Measurements from ENCODE around the gene RIPK1. TPM values are rescaled to one million over a fixed set of nuclear protein-coding genes. Genes with fewer than 3 reads are reported as not detected.
"Not testable (repeated sequence)": the region's sequence is repeated elsewhere in the genome, so short reads cannot be mapped to it uniquely, and the experiment has no call there.

RIPK1 gene
- total RNA-seq, 1 donor, result 19.0 TPM

DNA sequence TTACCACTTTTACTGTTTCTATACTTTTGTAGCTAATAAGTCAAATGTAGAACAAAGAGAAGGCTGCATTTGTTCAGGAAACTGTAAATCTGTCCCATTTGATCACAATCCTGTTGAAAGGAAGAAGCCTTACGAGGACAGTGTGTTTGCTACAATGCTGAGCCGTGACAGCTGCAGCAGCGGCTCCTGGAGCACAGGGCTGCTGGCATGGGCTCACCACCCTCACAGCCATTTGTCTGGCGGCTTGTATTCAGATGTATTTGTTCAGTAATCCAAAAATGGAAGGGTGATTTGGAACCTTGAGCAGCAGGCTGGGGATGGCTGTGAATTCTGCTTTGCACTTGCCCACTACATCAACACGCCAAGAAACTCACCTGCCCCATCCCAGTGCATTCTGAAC is 83.4 kb downstream of the RIPK1 start:
- H3K27me3 ChIP-seq (ENCODE audit: insufficient read depth, low read length), result peaks cover under 1% of the 10 kb centered on the region
- peaks cover 3% of the 10 kb centered on the region for H3K4me1 ChIP-seq (ENCODE audit: insufficient read depth, low read length)
- no peaks in the 10 kb centered on the region for H3K9me3 ChIP-seq (ENCODE audit: low read depth, low read length)
- no peak overlapping the region for H3K4me3 ChIP-seq (ENCODE audit: low read length)

DNA sequence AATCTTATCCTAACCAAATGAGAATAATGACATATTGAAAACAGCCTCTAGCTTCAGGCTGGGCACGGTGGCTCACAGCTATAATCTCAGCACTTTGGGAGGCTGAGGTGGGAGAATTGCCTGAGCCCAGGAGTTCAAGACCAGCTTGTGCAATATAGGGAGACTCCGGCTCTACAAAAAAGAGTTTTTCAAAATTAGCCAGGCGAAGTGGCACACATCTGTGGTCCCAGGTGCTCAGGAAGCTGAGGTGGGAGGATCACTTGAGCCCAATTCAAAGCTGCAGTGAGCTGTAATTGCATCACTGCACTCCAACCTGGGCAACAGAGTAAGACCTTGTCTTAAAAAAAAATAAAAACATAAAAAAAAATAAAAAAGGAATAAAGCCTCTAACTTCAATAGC is 84.4 kb downstream of the RIPK1 start:
- H3K4me1 ChIP-seq (ENCODE audit: insufficient read depth, low read length), result peaks cover 8% of the 10 kb centered on the region
- H3K9me3 ChIP-seq (ENCODE audit: low read depth, low read length), result no peaks in the 10 kb centered on the region
- H3K4me3 ChIP-seq (ENCODE audit: low read length), result no peak overlapping the region

DNA sequence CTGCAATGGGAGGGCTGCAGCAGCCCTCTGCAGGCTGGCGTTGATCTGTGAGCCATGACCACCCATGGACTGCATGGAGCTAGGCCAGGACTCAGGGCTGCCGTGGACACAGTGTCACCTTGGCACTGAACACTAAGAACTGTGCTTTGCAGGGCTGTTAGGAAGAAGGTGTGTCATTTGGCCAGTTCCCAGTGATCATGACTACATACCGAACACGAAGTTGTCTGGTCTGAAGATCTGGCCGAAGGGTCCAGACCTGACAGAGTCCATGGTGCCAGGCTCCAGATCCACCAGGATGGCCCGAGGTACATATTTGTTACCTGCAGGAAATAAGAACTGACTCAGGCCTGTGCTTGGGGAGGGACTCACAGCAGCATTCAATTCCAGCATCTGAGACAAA is 87.1 kb downstream of the RIPK1 start:
- H3K9me3 ChIP-seq (ENCODE audit: low read depth, low read length); H3K4me3 ChIP-seq (ENCODE audit: low read length); H3K27me3 ChIP-seq (ENCODE audit: insufficient read depth, low read length): not testable (repeated sequence)
- peaks cover 15% of the 10 kb centered on the region for H3K4me1 ChIP-seq (ENCODE audit: insufficient read depth, low read length)

More for the DNA sequence above, 84.4 kb downstream of the RIPK1 start:
- peaks cover 3% of the 10 kb centered on the region for H3K27me3 ChIP-seq (ENCODE audit: insufficient read depth, low read length)

DNA sequence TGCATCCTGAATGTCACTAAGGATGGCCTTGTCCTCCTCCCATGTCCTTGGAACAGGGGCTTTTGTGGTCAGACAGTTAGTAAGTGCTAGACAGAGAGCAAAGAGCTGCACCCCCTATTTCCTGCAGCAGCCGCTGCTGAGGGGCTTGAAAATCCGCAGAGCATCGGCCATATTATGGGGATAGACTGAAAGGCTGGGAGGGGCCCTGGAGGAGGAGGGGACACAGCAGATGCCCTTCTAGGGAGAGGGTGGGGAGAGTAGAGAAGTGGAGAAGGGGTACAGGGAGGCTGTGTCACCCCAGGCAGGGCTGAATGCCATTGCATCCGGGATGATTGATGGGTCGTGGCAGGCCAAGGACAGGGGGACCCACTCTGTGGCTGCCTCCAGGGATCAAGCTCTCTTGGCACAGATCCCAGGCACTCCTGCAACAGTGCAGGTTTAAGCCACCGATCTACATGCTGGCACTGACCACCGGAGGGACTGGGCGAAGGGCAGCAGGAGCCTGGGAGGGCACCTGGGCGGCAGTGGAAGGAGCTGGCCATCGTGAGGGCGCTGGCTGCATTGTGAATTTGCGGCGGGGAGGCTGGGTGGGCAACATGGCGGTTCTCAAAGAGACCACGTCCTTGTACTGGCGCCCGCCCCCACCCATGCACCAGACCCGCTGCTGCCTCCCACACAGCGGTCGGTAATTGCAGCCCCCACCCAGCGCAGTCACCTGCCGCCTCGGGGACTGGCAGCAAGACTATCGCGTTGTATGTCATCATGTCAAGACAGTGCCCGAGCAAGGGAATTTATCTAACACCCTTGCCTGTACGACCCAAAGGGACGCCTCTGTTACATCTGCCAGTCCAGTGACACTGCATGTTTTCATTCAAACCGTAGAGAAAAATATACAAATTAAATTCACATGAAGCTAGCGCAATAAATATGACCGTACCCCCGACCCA is 88.2 kb downstream of the RIPK1 start:
- Histone ChIP-seq H3K4me1 (ENCODE audit: insufficient read depth, low read length) (peaks cover 15% of the 10 kb centered on the region), H3K4me3 (ENCODE audit: low read length) (peak overlapping the region; percentile 55), H3K27me3 (ENCODE audit: insufficient read depth, low read length) (peaks cover 12% of the 10 kb centered on the region)
- not testable (repeated sequence) for H3K9me3 ChIP-seq (ENCODE audit: low read depth, low read length)

DNA sequence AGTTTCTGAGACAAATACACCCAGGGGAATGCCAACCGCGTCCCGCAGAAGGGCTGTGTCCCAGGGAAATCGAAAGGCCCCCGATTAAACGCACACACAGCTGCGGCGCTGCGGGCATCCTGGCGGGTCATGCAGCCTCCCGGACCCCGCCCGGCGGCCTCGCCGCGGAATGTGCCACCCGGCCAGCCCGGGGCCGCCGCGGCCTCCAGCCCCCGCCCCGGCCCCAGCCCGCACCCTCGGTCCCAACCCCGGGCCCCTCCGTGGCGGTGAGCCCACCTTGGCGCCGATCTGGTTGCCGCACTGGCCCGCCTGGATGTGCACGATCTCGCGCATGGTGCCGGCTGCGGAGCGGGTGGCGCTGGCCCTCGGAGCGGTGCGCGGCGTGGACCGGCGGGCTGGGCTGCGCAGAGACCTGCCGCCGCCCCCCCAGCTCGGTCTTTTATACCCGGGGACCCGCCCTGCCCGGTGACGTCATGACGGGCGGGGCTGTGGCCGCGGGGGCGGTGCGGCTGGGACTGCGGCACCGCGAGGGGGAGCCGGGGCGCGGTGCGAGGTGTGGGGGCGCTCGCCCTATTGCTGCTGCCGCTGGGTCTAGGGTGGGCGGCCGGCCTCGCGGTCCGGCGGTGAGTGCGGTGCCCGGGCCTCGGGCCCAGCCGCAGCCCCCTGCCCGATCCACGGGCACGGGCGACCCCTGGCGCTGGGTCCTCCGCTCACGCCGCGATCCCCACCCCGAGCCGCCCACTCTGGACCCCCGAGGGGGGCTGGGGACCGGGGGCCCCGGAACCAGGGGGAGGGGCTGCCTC is 89.0 kb downstream of the RIPK1 start, which contains the start of gene TUBB2A:
TSS of gene TUBB2A (minus strand) at position 414 of the 803 bp plus-strand sequence. CDS start at position 333, 81 bp downstream.
- Histone ChIP-seq H3K4me1 (ENCODE audit: insufficient read depth, low read length) (peaks cover 19% of the 10 kb centered on the region), H3K27me3 (ENCODE audit: insufficient read depth, low read length) (peaks cover 17% of the 10 kb centered on the region), H3K9me3 (ENCODE audit: low read depth, low read length) (no peaks in the 10 kb centered on the region), H3K4me3 (ENCODE audit: low read length) (peak within 1 kb of the TSS; percentile 55)

DNA sequence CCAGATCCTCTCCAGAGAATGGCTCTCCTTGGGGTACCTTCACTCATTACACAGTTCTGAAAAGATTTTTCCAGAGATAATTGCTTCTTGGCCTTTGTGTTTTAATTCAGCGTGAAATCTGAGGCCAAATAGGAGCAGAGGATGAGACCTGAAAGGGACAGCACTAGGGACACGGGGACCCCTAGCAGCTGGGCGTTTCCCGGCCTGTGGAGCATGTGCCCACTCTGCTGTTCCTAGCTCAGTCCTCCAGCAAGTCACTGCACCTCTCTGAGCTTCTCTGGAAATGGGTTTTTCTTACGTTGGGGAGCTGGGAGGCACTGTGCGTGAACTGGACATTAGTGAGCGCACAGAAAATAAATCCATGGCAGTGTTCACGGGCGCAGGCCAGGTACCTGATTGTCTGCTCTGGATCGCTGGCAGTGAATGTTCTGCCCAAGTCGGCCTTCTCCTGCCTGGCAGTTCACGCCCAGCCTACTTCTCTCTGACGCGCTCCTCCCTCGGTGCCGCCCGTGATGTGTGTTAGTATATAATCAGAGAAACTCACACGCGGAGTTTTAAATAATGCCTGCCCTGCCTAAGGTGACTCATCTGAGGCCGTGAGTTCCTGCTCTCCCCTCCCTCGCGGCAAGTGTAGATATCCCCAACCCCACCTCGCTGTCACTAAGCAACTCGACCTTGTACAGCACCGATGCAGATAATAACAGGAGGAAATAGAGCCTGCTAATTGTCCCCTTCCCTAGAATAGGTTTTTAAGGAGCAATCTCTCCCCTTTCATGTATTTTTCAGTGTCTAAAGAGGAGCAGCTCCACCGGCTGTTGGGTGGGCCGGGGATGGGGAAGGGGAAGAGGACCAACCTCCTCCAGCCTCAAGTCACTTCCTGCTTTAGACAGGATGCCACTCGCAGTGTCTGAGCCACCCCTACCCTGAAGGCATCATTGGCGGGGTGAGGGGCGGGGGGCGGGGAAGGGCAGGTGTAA is 91.8 kb downstream of the RIPK1 start:
- Histone ChIP-seq H3K9me3 (ENCODE audit: low read depth, low read length) (no peaks in the 10 kb centered on the region), H3K4me3 (ENCODE audit: low read length) (no peak overlapping the region), H3K4me1 (ENCODE audit: insufficient read depth, low read length) (peaks cover 36% of the 10 kb centered on the region), H3K27me3 (ENCODE audit: insufficient read depth, low read length) (peaks cover 17% of the 10 kb centered on the region)

DNA sequence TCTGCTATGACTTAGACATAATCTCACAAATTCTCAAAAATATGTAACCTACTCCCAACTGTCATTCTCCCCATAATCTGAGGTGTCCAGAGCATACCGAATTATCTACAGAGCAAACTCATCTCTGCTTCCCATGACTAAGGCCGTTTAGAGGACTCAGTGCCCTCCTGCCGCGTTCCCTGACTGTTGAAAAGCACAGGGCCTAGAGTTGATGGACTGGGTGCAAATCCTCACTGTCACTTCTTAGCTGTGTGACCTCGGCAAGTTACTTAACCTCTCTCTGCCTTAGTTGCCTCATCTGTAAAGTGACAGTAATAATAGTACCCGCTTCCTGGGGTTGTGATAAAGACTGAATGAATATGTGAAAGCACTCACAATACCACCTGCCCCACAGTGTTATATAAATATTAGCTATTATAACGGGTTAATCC is 93.8 kb downstream of the RIPK1 start:
- Histone ChIP-seq H3K27me3 (ENCODE audit: insufficient read depth, low read length) (peaks cover 14% of the 10 kb centered on the region), H3K4me1 (ENCODE audit: insufficient read depth, low read length) (peaks cover 29% of the 10 kb centered on the region), H3K4me3 (ENCODE audit: low read length) (no peak overlapping the region), H3K9me3 (ENCODE audit: low read depth, low read length) (no peaks in the 10 kb centered on the region)

DNA sequence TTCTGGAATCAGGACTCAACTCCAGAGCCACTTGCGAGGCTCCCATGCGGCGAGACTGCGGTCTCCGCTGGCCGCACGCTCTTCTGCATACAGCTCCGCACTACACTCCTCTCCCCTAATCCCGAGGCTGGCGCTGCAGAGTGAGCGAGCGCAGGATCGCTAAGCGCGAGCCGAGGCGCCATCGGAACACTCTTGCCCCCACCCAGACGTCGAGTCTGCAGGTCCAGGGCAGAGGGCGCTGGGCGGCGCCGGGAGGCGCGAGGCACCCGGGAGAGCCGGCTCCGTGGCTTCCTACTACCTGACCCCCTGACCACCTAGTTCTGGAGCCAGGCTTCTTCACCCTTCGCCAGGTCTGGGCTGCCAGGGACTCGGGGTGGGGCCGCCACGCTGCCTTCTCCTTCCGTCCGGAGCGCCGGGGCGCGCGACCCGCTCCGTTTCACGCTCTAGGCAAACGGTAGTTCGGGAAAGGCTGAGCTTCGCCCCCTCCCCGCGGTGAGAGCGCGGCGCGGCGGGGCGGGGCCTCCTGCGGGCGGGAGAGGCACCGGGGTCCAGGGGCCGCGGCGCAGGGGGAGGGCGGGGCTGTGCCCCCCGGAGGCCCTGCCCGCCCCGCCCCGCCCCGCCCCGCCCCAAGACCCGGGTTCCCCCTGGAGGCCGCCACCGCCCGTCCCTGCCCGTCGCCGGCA is 94.4 kb downstream of the RIPK1 start:
- Histone ChIP-seq H3K27me3 (ENCODE audit: insufficient read depth, low read length) (peaks cover 14% of the 10 kb centered on the region), H3K9me3 (ENCODE audit: low read depth, low read length) (no peaks in the 10 kb centered on the region), H3K4me3 (ENCODE audit: low read length) (peak overlapping the region; percentile 52), H3K4me1 (ENCODE audit: insufficient read depth, low read length) (peaks cover 27% of the 10 kb centered on the region)

DNA sequence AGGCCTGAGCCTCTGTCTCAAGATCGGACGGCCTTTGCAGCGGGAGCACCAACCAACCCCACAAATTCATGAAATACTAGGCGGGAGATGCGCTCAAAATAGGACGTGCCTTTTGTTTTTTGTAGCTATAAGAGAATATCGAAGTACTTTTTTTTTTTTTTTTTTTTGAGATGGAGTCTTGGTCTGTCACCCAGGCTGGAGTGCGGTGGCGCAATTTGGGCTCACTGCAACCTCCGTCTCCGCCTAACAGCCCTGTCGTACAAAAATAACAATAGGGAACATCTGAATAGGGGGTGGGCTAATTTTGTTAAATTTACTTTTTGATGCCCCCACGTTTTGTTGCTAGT is 94.9 kb downstream of the RIPK1 start:
- H3K9me3 ChIP-seq (ENCODE audit: low read depth, low read length), result no peaks in the 10 kb centered on the region
- peaks cover 14% of the 10 kb centered on the region for H3K27me3 ChIP-seq (ENCODE audit: insufficient read depth, low read length)
- peaks cover 26% of the 10 kb centered on the region for H3K4me1 ChIP-seq (ENCODE audit: insufficient read depth, low read length)
- H3K4me3 ChIP-seq (ENCODE audit: low read length), result peak overlapping the region; percentile 34

DNA sequence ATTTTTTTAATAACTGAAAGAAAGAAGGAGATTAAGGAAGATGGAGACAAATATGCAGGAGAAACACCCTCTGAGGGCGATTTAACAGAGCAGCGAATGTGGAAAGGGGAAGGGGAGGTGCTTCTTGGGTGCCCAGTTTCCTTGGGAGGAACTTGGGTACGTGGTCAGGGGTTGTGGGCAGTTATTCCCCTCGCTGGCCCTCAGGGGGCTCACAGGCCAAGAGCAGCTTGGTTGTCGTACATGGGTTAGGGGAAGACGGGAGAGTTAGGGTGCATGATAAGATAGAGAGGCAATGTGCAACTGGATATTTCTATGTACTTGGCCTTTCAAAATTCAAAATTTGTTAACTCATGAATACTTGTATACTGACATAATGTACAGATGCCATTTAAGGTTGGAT is 96.1 kb downstream of the RIPK1 start:
- Histone ChIP-seq H3K4me3 (ENCODE audit: low read length) (no peak overlapping the region), H3K4me1 (ENCODE audit: insufficient read depth, low read length) (peaks cover 26% of the 10 kb centered on the region), H3K27me3 (ENCODE audit: insufficient read depth, low read length) (peaks cover 7% of the 10 kb centered on the region), H3K9me3 (ENCODE audit: low read depth, low read length) (no peaks in the 10 kb centered on the region)

Other genes with a start within 250 kb of the RIPK1 start
- gene SERPINB1, start 226.6 kb upstream of the RIPK1 start, total RNA-seq, result 127 TPM
- gene SERPINB9, start 165.2 kb upstream of the RIPK1 start, total RNA-seq, result 51.4 TPM
- 58.4 TPM for gene SERPINB6, start 96.9 kb upstream of the RIPK1 start, total RNA-seq
- gene NQO2, start 68.6 kb upstream of the RIPK1 start, total RNA-seq, result 14.5 TPM
- 2.4 TPM for gene BPHL, start 50.2 kb downstream of the RIPK1 start, total RNA-seq
- 14.6 TPM for gene TUBB2A, start 89.0 kb downstream of the RIPK1 start, total RNA-seq
- gene TUBB2B, start 159.2 kb downstream of the RIPK1 start, total RNA-seq, result 0.84 TPM
- gene PSMG4, start 190.5 kb downstream of the RIPK1 start, total RNA-seq, result 11.8 TPM